ENCODE results near the gene PCGF2.

PCGF2 gene

DNA sequence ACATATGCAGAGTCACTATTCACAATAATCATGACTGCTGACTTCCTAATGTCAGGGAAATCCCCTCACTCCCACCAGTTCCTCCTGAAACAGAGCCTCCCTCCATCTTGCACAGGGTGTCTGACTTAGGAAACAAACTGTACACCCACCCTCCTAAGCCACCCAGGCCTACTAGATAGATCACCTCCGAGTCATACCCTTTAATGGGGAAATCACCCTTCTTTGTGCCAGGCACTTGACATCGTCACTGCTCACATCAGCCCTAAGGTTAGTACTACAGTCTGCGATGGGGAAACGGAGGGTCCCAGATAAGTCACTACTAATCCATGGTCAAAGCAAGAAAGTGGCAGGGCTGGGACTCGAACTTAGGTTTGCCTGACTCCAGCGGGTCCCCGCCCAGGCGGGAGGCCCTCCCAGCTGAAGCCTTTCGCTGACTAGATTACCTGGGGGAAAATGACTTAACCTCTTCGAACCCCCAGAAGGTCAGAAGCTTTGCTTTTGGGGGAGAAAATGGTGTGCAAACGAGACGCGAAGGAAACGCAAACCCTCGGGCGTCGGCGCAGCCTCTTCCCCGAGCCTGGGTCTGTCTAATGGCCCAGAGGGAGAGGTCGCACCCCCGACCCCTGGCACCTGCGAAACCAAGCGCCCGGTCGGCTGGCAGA lies 46.5 kb downstream of the PCGF2 start:
- no peak for DNase-seq

DNA sequence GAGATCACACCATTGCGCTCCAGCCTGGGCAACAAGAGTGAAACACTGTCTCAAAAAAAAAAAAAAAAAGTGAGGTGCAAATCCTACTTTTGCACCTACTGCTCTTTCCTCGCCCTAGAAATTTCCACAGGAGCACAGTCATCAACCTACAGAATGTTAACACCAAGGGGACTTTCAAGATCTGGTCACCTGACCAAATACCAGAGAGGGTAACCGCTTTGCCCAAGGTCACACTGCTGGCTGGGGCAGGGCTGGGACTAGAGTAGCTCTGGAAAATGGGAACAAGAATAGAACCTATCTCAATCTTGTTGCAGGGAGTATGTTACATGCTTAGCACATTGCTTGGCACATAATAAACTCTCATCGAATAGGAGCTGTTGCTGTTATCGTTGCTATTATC lies 49.4 kb downstream of the PCGF2 start:
- DNase-seq: no peak

DNA sequence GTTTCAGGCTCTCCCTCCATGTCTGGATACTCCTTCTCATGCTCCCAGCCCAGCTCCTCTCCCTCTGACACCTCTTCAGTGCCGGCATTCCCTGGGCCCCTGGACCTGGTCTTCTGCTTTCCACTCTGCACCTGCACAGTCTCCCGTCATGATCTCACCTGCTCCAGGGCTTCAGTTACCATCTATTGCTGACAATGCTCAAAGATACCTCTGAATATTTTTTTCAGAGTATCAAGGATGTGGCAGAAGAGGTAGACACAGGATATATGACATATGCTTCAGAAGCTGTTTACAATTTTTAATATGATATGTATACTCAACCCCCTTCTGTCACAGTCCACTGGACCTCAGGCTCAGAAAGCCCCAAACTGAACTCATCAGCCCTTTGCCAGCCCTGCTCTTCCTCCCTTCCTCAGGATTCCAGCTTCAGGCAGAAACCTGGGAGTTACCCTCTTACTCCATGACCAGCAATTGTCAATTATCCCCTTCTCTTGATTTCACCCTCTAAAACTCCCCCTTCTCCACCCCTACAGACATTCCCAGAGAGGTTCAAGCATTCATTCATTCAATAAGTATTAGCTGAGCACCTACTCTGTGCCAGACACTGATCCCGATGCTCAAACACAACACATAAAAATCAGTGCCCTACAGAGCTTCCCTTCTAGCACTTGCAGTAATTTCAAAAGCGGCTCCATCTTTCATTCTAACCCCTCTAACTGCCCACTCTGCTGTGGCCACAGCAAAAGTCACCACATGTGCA lies 50.9 kb downstream of the PCGF2 start:
- DNase-seq: no peak

DNA sequence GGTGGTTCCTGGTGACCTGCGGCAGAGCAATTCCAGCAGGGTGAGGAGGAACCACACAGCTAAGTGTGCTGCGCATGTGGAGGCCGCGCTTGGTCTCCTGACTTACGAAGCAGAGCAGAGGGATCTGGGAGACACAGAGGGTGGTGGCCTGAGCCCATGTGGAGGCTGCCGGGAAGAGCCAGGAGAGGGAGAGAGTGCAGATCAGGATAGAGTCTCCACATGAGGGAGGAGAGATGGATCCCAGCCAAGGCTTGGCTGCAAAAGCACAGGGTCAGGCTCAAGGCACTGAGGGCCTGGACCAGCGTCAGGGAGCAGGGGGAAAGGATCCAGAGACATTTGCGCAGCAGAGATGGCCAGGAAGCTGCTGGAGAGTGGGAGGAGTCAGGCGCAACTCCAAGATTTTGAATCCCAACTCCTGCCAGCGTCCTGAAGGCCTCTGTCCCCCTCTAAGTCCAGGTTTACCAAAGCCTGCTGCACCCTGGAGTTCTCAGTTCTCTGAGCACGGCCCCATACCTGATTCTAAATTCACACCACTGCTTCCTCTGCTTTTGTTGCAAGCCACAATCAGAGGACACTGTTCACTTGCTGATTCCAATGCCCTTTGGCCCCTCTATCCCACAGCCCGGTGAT lies 54.3 kb downstream of the PCGF2 start:
- DNase-seq: peak; percentile 41

DNA sequence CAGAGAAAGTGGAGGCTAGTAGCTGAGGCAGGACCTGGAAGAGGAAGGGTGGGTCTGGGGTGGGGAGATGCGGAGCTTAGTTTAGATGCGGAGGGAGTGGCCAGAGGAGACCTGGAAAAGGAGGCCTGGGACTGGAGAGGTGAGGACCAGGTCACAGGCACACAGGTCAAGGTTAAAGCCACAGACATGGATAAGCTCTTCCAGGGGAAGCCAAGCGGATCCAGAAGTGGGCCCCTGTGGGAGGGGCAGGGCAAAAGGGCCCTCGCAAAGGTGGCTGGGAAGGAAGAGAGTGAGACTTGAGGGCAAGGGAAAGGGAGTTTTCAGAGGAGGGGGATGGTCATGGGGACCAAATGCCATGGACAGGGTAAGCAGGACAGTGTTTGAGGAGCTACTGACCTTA lies 57.0 kb downstream of the PCGF2 start:
- no peak for DNase-seq

DNA sequence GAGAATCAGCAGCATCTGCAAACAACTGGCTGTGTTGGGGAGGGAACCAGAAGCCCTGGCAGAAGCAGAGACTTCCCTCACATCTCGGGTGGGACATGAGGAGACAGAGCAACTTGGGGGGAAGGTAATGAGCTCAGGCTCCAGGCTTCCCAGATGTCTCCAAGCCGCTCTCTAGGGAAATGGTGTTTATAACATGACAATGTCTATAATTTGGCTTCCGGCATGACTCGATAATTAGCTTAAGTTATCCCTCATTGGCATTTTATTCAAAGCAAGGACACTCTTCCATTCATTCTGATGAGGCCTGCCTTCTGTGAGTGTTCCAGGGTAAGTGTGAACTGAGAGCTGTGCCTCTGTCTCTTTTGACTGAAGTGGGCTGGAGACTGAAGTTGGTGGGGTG lies 57.8 kb downstream of the PCGF2 start:
- no peak for DNase-seq

DNA sequence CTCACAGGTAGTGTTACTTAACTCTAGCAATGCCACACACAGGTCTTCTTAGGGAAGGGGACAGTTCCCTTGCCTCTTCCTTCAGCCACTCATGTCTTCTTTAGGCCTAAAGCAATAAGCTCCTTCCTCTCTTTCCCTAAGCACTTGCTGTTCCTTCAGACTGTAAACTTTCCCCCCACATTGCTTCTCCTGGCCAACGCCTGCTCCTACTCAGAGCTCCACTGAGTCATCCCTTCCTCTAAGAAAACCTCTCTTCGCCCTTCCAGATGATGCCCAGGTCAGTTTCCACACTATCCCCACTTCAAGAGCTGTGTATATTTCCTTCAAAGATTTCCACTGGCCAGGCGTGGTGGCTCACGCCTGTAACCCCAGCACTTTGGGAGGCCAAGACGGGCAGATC lies 60.9 kb downstream of the PCGF2 start:
- DNase-seq: no peak

DNA sequence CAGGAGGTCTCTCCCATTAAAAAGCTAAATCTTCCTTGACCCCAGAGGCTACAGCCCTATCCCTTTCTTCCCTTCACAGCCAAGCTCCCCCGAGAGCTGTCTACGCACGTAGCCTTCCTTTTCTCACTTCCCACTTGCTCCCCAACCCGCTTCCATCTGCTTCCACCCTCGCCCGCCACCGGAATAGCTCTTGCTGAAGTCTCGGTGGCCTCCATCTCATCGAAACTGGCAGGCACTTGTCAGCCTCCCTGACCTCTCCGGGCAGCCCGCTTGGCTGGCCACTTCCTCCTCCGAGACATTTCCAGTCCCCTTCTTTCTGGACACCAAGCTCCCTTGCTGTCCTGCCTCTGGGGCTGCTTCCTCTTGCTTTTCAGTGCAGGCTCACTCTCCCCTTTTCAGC lies 62.6 kb downstream of the PCGF2 start:
- DNase-seq: no peak
